HG03159 (cell line): ENCODE results near the gene CD109.

Source experiments
- ATAC-seq: cut with Tn5 transposase; IDR thresholded peaks from one replicate; pipeline ENCODE4 v1.9.1; 2021; ENCODE audit warnings: mild to moderate bottlenecking, moderate library complexity; ENCODE audit not compliant: unreplicated experiment

The CD109 gene

GRCh38 chr6:73724389-73724788 lies 28.4 kb downstream of the CD109 start:
- no peak for ATAC-seq

GRCh38 chr6:73725192-73725591 lies 29.2 kb downstream of the CD109 start:
- ATAC-seq, result peak; percentile 54

- no peak for ATAC-seq
Observed at GRCh38 chr6:73727114-73727513, 31.1 kb downstream of the CD109 start.

DNA sequence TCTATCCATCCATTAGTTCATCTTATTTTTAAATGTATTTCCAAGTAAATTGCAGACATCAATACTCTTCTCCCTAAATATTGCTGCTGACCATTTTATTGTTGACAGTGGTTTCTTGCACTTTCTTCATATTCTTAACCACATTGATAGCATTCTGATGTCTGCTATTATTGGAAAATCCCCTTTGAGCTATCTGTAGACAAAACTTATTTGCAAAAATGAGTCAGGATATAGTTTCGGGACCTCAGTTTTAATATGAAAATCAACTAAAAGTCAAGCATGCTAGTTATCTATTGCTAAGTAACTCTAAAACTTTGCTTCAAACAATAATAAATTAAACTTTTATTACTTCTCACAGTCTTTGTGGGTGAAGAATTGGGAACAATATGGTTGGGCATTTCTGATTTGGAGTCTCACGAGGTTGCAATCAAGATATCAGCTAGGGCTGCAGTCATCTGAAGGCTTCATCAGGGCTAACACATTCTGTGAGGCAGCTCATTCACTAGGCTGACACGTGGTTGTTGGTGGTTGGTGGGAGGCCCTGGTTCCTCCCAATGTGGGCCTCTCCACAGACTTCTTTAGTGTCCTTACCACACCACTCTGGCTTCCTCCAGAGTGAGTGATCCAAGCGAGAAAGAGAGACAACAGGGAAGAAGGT lies 32.7 kb downstream of the CD109 start:
- peak; percentile 52 for ATAC-seq

- ATAC-seq, result no peak
Observed at GRCh38 chr6:73731285-73731684, 35.3 kb downstream of the CD109 start.

- ATAC-seq, result peak; percentile 88
Observed at GRCh38 chr6:73732845-73733675, 37.1 kb downstream of the CD109 start.

DNA sequence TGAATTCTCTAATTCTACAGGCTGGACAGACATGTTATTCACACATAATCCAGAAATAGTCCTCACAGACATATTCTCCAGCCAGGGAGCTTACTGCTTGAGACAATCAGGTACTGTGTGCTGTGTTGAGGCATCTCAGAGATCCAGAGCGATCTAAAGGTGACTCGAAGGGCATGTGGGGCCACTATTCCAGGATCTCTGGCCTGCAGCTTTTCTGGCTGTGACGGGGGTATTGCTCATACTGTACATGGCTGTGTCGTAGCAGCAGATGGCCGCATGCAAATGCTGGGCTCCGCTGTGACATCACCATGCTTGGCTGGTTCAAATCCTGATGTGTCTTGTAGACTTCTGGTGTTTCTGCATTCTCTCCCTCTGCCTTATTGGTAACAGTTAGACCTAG lies 37.8 kb downstream of the CD109 start:
- no peak for ATAC-seq

DNA sequence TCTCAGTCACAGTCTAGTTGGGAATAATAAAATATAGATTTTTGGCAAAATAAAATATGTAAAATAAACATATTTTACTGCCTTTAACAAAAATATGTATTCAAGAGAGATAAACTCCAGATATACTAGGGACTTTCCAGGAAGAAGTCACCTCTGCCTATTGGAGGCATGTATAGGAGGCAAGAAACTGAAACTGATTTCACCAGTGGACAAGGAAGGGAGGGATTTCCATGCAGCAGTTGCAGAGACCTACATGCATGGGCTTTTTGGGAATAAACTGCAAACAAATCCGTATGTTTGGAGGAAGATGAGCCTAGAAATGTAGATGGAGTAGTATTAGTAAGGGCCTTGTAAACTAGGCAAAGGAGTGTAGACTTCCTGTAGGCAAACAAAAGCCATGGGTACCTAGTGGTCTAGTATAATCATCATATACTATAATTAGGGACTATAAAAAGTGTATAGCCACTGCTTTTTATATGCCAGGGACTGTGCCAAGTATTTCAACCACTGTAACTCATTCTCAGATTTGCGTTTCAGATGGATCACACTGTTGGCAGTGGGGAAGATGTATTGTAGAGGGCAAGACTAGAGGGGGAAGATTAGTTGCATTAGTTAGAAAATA lies 38.9 kb downstream of the CD109 start:
- no peak for ATAC-seq

- ATAC-seq, result no peak
Observed at GRCh38 chr6:73738367-73739028, 42.5 kb downstream of the CD109 start.

DNA sequence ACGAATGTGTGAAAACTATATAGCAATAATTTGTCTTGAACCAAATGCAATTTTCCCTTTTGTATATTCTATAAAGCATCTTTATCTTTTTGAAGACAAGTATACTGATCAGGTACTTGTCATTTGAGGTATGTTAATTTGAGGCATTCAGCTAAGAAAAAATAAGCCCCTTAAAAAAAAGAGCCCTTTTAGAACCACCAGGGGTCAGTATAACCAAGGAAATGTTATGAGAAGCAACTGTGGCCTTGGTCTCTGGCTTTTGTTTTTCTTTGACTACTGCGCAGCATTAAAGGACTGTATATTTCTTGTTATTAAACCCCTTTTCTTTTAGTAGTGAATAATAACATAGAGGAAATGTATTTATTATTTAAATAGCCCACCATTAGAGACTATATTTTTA lies 43.1 kb downstream of the CD109 start:
- peak; percentile 80 for ATAC-seq

DNA sequence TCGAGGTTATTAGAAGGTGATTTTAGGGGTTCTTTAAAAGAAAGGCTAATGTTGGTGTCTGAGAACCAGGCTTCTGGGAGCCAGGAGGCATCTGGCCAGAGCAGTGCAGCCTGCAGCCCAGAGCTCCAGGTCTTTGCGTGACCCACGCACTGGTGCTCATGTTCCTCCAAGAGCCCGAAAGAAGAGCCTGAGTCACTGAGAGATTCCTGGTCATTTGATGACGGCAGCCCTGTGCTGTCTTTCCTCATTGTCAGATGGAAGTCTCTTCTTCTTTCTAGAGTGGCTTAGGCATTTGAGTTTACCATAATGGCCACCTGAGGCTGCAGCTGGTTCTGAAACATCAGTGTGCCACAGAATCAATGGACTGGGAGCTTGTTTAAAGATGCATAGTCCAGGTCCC lies 46.4 kb downstream of the CD109 start:
- ATAC-seq, result no peak

DNA sequence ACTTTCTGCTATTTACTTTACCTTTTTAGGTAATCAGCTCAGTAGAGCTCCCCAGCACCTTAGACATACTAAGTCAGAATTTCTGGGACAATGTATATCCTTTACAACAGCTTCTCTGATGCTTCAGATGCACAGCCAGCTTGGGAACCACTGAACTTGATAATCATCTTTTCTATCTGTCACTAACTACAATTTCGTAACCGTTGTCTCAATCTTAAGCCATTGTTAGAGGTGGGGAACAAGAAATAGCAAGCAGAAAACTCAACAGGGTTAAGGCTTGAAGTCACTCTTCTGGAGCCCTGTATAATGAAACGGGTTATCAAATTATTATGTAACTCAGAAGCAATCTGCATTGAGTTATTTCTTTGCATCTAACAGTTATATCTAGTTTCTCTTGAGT lies 47.1 kb downstream of the CD109 start:
- ATAC-seq, result no peak

- ATAC-seq, result no peak
Observed at GRCh38 chr6:73743556-73743955, 47.6 kb downstream of the CD109 start.

DNA sequence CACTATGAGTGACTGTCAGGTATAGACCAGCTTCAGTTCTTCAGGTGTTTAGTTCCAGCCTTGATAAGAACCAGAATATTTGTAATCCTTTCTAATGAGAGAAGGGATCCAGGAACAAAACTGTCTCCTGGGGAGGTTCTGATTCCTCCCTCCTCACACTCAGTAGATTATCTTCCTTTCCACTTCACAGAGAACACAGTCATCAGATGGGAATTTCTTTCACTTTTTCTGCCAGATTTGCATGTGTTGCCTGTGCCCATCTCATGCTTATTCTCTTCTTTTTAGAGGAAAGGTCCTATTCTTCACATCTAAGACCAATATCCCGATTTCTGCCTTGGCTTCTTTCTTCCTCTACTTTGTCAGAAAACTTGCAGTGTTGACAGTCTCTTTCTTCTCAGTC lies 50.8 kb downstream of the CD109 start:
- ATAC-seq, result no peak

DNA sequence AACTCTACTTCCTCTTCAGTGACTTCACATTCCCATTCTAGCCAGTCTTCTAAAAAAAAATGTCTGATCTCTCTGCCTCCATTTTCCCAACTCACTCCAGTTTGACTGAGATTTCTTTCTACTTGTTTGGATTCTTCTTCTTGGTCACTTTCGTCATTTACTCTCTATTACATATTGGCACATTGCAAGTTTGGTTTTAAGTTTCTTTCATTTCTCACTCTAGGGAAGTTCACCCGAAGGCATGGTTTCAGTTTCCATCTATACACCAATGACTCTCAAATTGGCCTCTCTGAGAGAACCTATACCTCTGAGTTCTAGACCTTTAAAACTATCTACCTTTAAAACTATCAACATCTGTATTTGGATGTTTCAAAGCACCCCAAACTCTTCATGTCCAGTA lies 51.3 kb downstream of the CD109 start:
- ATAC-seq, result peak; percentile 99

GRCh38 chr6:73752943-73753342 lies 56.9 kb downstream of the CD109 start:
- ATAC-seq, result no peak

DNA sequence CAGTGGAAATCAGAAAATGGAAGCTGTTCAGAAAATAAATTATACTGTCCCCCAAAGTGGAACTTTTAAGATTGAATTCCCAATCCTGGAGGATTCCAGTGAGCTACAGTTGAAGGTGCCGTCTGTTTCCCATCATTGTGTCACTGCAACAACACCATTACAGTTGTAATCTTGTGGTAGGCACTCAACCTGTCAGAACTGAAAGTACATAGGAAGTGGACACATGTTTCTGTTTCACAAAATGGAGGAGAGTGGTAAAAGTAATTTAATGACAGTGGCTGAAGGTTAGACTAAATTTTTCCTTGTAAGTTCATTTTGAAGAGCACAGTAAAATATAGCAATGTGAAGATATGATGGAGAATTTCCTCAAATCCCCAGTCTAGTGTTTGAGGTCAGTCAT lies 70.0 kb downstream of the CD109 start:
- no peak for ATAC-seq

DNA sequence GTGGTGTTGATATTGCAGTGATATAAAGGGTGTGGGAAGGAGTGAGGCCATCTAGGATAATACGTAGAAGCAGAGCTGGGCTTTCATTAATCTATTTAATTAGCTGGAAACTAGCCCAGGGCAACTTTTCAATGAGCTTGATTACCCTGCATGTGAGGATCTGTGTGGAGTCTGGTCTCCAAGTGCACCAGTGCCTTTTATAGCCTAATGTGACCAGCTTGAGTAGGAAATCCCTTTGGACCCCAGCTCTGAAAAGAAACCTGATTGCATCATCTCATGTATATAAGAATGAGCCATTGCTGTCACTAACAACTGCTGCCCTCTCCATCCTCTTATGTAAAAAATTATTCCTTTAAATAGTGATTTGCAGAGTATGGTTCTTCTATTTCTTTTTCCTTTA lies 72.6 kb downstream of the CD109 start:
- no peak for ATAC-seq

DNA sequence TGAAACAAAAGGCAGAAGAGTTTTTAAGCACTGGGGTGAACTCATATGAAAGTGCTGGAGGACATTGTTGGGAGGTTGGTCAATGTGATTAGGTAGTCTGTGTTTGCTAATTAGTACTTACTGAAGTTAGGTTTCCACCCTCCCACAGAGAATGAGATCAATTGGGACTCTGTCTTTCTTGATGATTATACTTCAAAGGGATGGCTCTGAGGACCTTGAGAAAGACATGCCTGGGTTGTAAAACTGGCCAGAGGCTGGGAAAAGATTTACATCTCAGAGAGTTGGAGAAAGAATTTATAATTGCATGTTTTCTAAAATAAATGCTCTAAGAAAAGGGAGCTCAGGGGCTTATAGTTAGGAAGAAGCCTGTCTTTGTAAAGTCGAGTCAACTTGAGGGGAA lies 74.0 kb downstream of the CD109 start:
- no peak for ATAC-seq

DNA sequence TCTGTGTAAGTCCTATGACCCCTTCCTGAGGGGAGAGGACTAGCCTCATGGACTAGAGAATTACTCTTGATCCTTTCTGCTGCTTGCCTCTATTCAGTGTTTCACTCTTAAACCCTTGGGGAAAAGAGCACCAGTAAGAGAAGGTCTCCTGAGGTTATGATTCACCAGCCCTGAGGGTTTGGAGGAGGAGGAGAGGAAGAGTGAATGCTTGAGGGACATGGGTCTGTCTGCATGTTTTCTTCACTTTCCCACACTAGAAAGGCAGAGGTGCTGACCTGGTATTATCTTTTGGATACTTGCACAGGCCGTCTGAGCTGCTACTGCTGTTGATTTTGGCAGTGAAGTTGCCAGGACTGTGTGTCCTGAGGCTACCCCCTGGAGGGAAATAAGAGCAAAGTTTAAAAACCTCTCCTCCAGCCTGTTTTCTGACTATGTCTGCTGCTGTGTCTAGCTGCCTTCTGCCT lies 78.3 kb downstream of the CD109 start:
- no peak for ATAC-seq

GRCh38 chr6:73779943-73780342 lies 83.9 kb downstream of the CD109 start:
- ATAC-seq, result no peak
